IMR-90 (cell line): Measurements from ENCODE around the gene OR4K5. TPM values are rescaled to one million over a fixed set of nuclear protein-coding genes. Genes with fewer than 3 reads are reported as not detected.

ENCODE experiments used
- ATAC-seq: fragments of 200-7000 bp; cut with Tn5 transposase; 2 replicates; pipeline ENCODE4 v1.9.1; 2020; ENCODE audit warnings: low read depth, mild to moderate bottlenecking, moderate library complexity
- BruUV-seq: library from RNA; stranded (reverse); fragments of 400-500 nt; replicated peaks from 2 replicates; lab custom pipeline; 2021; lab: Mats Ljungman, UMichigan
- CTCF ChIA-PET: fragments of 300-600 bp; formaldehyde crosslinking; extraction: SDS; loops from one replicate; lab custom pipeline; 2021; ENCODE audit warnings: antibody characterized with exemption; lab: Yijun Ruan, JAX
- POLR2A ChIA-PET: fragments of 300-600 bp; sonication (Branson Sonifier 250); formaldehyde crosslinking; loops from one replicate; lab custom pipeline; 2022; ENCODE audit warnings: antibody characterized with exemption; ENCODE audit not compliant: unreplicated experiment; lab: Charles Lee
- DNase-seq: peaks from one replicate; pipeline ENCODE4 v3.0.0; 2013
- H2AFZ ChIP-seq: replicated peaks from 2 replicates; pipeline ENCODE3; 2013; ENCODE audit warnings: low read length, mild to moderate bottlenecking; ENCODE audit not compliant: poor library complexity
- H2AK5ac ChIP-seq: 2 replicates; pipeline ENCODE4 v1.6.1; 2013; ENCODE audit warnings: low read depth, low read length, inconsistent platforms
- H2AK9ac ChIP-seq: replicated peaks from 2 replicates; pipeline ENCODE3; 2013; ENCODE audit warnings: mild to moderate bottlenecking, low read depth, low read length, moderate library complexity; ENCODE audit not compliant: poor library complexity
- H2BK120ac ChIP-seq: 2 replicates; pipeline ENCODE4 v1.6.1; 2013; ENCODE audit warnings: low read depth, low read length, inconsistent platforms
- H2BK15ac ChIP-seq: 3 replicates; pipeline ENCODE4 v1.6.1; 2013; ENCODE audit warnings: low read depth, low read length, inconsistent platforms
- H2BK20ac ChIP-seq: 2 replicates; pipeline ENCODE4 v1.6.1; 2013; ENCODE audit warnings: low read depth, mild to moderate bottlenecking, inconsistent platforms, low read length, moderate library complexity
- H2BK5ac ChIP-seq: 2 replicates; pipeline ENCODE4 v1.6.1; 2013; ENCODE audit warnings: mild to moderate bottlenecking, low read depth, low read length, inconsistent platforms; ENCODE audit not compliant: poor library complexity, severe bottlenecking
- H3K14ac ChIP-seq: replicated peaks from 2 replicates; pipeline ENCODE4 v1.6.1; 2013; ENCODE audit warnings: low read depth, low read length, inconsistent platforms
- H3K18ac ChIP-seq: 2 replicates; pipeline ENCODE4 v1.6.1; 2013; ENCODE audit warnings: low read depth, low read length, control low read depth
- H3K23ac ChIP-seq: 2 replicates; pipeline ENCODE4 v1.6.1; 2013; ENCODE audit warnings: low read depth, low read length, inconsistent platforms
- H3K27ac ChIP-seq: 2 replicates; pipeline ENCODE4 v1.5.1; 2013; ENCODE audit warnings: mild to moderate bottlenecking, control low read depth, low read length; ENCODE audit not compliant: insufficient read depth
- H3K27me3 ChIP-seq: 2 replicates; pipeline ENCODE4 v1.6.1; 2013; ENCODE audit warnings: low read length; ENCODE audit not compliant: control insufficient read depth, insufficient read depth
- H3K36me3 ChIP-seq: 2 replicates; pipeline ENCODE4 v1.6.1; 2013; ENCODE audit warnings: low read length, mixed read lengths; ENCODE audit not compliant: control insufficient read depth, insufficient read depth
- H3K4ac ChIP-seq: 2 replicates; pipeline ENCODE4 v1.6.1; 2013; ENCODE audit warnings: low read depth, low read length, inconsistent platforms
- H3K4me1 ChIP-seq: 2 replicates; pipeline ENCODE4 v1.6.1; 2013; ENCODE audit warnings: low read length, mixed read lengths; ENCODE audit not compliant: control insufficient read depth, insufficient read depth
- H3K4me2 ChIP-seq: 2 replicates; pipeline ENCODE4 v1.6.1; 2013; ENCODE audit warnings: low read depth, mild to moderate bottlenecking, control low read depth, low read length, moderate library complexity
- H3K4me3 ChIP-seq: 2 replicates; pipeline ENCODE4 v1.5.1; 2013; ENCODE audit warnings: low read depth, mild to moderate bottlenecking, control low read depth, low read length, moderate library complexity; ENCODE audit not compliant: insufficient read depth
- H3K56ac ChIP-seq: 2 replicates; pipeline ENCODE4 v1.6.1; 2013; ENCODE audit warnings: low read length, inconsistent platforms; ENCODE audit not compliant: insufficient read depth; ENCODE audit errors: extremely low read depth
- H3K79me1 ChIP-seq, 2 experiments: 2 replicates each; pipeline ENCODE4 v1.6.1; 2013; ENCODE audit warnings: low read length in 2 of 2, inconsistent platforms in 1 of 2, low read depth in 1 of 2
- H3K9ac ChIP-seq: 2 replicates; pipeline ENCODE4 v1.6.1; 2013; ENCODE audit warnings: low read depth, low read length, control low read depth
- H3K9me1 ChIP-seq: 2 replicates; pipeline ENCODE4 v1.6.1; 2013; ENCODE audit warnings: low read length, inconsistent platforms; ENCODE audit not compliant: insufficient read depth
- H3K9me3 ChIP-seq: 2 replicates; pipeline ENCODE4 v1.6.1; 2013; ENCODE audit warnings: low read length; ENCODE audit not compliant: control insufficient read depth, insufficient read depth
- H4K20me1 ChIP-seq: 2 replicates; pipeline ENCODE4 v1.6.1; 2013; ENCODE audit warnings: low read length, inconsistent platforms; ENCODE audit not compliant: insufficient read depth
- H4K5ac ChIP-seq: 2 replicates; pipeline ENCODE4 v1.6.1; 2013; ENCODE audit warnings: mild to moderate bottlenecking, low read depth, low read length, control low read depth
- H4K8ac ChIP-seq, 2 experiments: 2 replicates each; pipeline ENCODE4 v1.6.1; 2013; ENCODE audit warnings: low read depth in 2 of 2, low read length in 2 of 2, control low read depth in 1 of 2, inconsistent platforms in 1 of 2
- H4K91ac ChIP-seq: 2 replicates; pipeline ENCODE4 v1.6.1; 2013; ENCODE audit warnings: low read depth, low read length, inconsistent platforms; ENCODE audit not compliant: insufficient read depth
- BHLHE40 ChIP-seq: fragments of 150-350 bp; IDR thresholded peaks from 2 replicates; pipeline ENCODE4 v1.6.1; 2016; ENCODE audit warnings: mild to moderate bottlenecking, low read depth, low read length
- CEBPB ChIP-seq: IDR thresholded peaks from 2 replicates; pipeline ENCODE4 v1.6.1; 2012; ENCODE audit warnings: low read depth, low read length, improper control_type of control experiment
- CHD1 ChIP-seq: IDR thresholded peaks from 2 replicates; pipeline ENCODE4 v1.6.1; 2012; ENCODE audit warnings: low read depth, low read length, improper control_type of control experiment
- FOS ChIP-seq: fragments of 150-350 bp; IDR thresholded peaks from 2 replicates; pipeline ENCODE4 v1.6.1; 2016; ENCODE audit warnings: low read depth, low read length
- MAFK ChIP-seq: IDR thresholded peaks from 2 replicates; pipeline ENCODE4 v1.6.1; 2012; ENCODE audit warnings: low read depth, low read length, improper control_type of control experiment
- MAZ ChIP-seq: IDR thresholded peaks from 2 replicates; pipeline ENCODE4 v1.6.1; 2012; ENCODE audit warnings: low read depth, mild to moderate bottlenecking, low read length, improper control_type of control experiment, moderate library complexity, borderline replicate concordance
- MXI1 ChIP-seq: IDR thresholded peaks from 2 replicates; pipeline ENCODE4 v1.6.1; 2012; ENCODE audit warnings: low read depth, mild to moderate bottlenecking, low read length, moderate library complexity, borderline replicate concordance
- NFE2L2 ChIP-seq: fragments of 150-350 bp; IDR thresholded peaks from 2 replicates; pipeline ENCODE4 v1.6.1; 2016; ENCODE audit warnings: low read depth, mild to moderate bottlenecking, low read length
- POLR2A ChIP-seq: IDR thresholded peaks from 2 replicates; pipeline ENCODE4 v1.6.1; 2012; ENCODE audit warnings: mild to moderate bottlenecking, low read depth, low read length
- RAD21 ChIP-seq: IDR thresholded peaks from 2 replicates; pipeline ENCODE4 v1.6.1; 2012; ENCODE audit warnings: low read length, improper control_type of control experiment
- RCOR1 ChIP-seq: IDR thresholded peaks from 2 replicates; pipeline ENCODE4 v1.6.1; 2012; ENCODE audit warnings: mild to moderate bottlenecking, low read length, improper control_type of control experiment; ENCODE audit not compliant: insufficient replicate concordance
- RFX5 ChIP-seq: IDR thresholded peaks from 2 replicates; pipeline ENCODE4 v1.8.0; 2012; ENCODE audit warnings: low read depth, mild to moderate bottlenecking, low read length, moderate library complexity
- SMC3 ChIP-seq: fragments of 150-350 bp; IDR thresholded peaks from 2 replicates; pipeline ENCODE4 v1.6.1; 2016; ENCODE audit warnings: low read depth, mild to moderate bottlenecking, antibody characterized with exemption, low read length, moderate library complexity
- WGBS, 2 experiments: methylation state at CpG; one replicate each; pipeline versions ENCODE4 v1.1.5 to v1.1.7; 2013; ENCODE audit warnings: missing lambda C conversion rate in 2 of 2; ENCODE audit not compliant: insufficient read length in 1 of 2; ENCODE audit errors: extremely low coverage in 2 of 2; 5-methylcytosine and 5-hydroxymethylcytosine counted together
- dilution Hi-C: fragments of 300-500 bp; cut with HindIII; formaldehyde crosslinking; loops from one replicate; pipeline ENCODE4 v1.14.3; 2018; ENCODE audit warnings: low sequenced_read_pairs; ENCODE audit not compliant: unreplicated experiment
- in situ Hi-C: fragments of 300-500 bp; cut with MboI; formaldehyde crosslinking; loops from 3 replicates; pipeline ENCODE4 v1.14.3; 2019; ENCODE audit warnings: low sequenced_read_pairs, inconsistent platforms, mixed read lengths
- intact Hi-C: fragments of 100-400 bp; cut with micrococcal nuclease; formaldehyde crosslinking; loops from 2 replicates; pipeline ENCODE4 v1.10.0; 2022
- polyA plus RNA-seq, 3 experiments: library from polyadenylated mRNA; depleted of rRNA; stranded (reverse); fragments of >200 nt; gene quantifications; 2 replicates each; pipeline ENCODE4 v1.2.3, GENCODE V29; 2012; ENCODE audit warnings: low replicate concordance in 1 of 3
- total RNA-seq: library from RNA; depleted of rRNA; stranded (reverse); fragments of >200 nt; gene quantifications from 2 replicates; pipeline ENCODE4 v1.2.3, GENCODE V29; 2012
- TF ChIP-seq, protein P1 (sequence below): conservative IDR thresholded peaks from 2 replicates; pipeline ENCODE4 v1.5.1; 2012; ENCODE audit warnings: mild to moderate bottlenecking, low read depth, low read length, improper control_type of control experiment
- TF ChIP-seq, protein P2 (sequence below): fragments of 150-350 bp; IDR thresholded peaks from 2 replicates; pipeline ENCODE4 v1.6.1; 2017; ENCODE audit warnings: mild to moderate bottlenecking, antibody characterized with exemption, low read length, low read depth
- TF ChIP-seq, protein P3 (sequence below): fragments of 150-350 bp; IDR thresholded peaks from 2 replicates; pipeline ENCODE4 v1.6.1; 2016; ENCODE audit warnings: low read depth, mild to moderate bottlenecking, low read length, moderate library complexity, borderline replicate concordance

Gene OR4K5
- total and polyA plus RNA-seq, 2 of the 4 experiments (the other 2 are of a cell fraction): not detected

DNA sequence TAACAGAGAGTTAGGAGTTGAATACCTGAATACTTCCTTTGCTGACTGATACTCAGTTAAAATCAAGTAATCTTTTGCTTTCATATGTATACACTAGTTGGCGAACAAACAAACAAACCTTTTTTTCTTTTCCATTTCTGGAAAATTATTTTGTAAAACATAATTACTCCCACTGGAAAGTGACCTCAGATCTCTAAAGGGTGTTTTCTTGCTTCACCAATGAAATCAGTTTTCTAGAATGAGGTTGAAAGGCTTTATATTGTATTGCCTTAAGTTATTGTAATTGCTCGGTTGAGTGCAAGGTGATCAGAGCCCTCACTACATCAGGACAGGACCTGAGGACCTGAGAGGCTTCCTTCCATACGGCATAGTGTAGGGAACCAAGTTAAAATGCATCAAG, 10.2 kb downstream of the OR4K5 start, which contains the start of gene OR4K1:
TSS of gene OR4K1 (plus strand) at position 301 of the 400 bp plus-strand sequence. CDS start 4,750 bp downstream, outside the sequence.
- H3K4me3 ChIP-seq: no peak within 1 kb of the TSS
- no peak for ATAC-seq
- WGBS, 2 experiments: no CpG with 5 or more reads among the region's 3 CpGs
- no peak within 1 kb of the TSS for H2AK5ac ChIP-seq
- CTCF ChIA-PET: no interaction called here
- H3K56ac ChIP-seq: no peak within 1 kb of the TSS
- POLR2A ChIA-PET: no interaction called here
- dilution Hi-C loops: no loop called here
- no peak within 1 kb of the TSS for H2AK9ac ChIP-seq
- H2BK5ac ChIP-seq: no peak within 1 kb of the TSS
- intact Hi-C loops: no loop called here
- no peak within 1 kb of the TSS for H2BK15ac ChIP-seq
- no TSS peak for BruUV-seq
- H2BK20ac ChIP-seq: no peak within 1 kb of the TSS
- no peak within 1 kb of the TSS for H3K23ac ChIP-seq
- no peak within 1 kb of the TSS for H3K4me2 ChIP-seq
- no peaks in the 10 kb centered on the region for H3K79me1 ChIP-seq
- no peak within 1 kb of the TSS for H3K14ac ChIP-seq
- no peak within 1 kb of the TSS for H2BK120ac ChIP-seq
- DNase-seq: no peak
- peaks cover 21% of the 10 kb centered on the region for H3K9me3 ChIP-seq
- no peaks in the 10 kb centered on the region for H3K9me1 ChIP-seq
- no peak within 1 kb of the TSS for H3K27ac ChIP-seq
- in situ Hi-C loops: no loop called here
- H4K5ac ChIP-seq: no peak within 1 kb of the TSS
- H3K4ac ChIP-seq: no peak within 1 kb of the TSS
- H3K36me3 ChIP-seq: no peaks in the 10 kb centered on the region
- H3K27me3 ChIP-seq: no peaks in the 10 kb centered on the region
- H4K91ac ChIP-seq: no peak within 1 kb of the TSS
- no peaks in the 10 kb centered on the region for H3K4me1 ChIP-seq
- H4K20me1 ChIP-seq: no peaks in the 10 kb centered on the region
- no peak within 1 kb of the TSS for H4K8ac ChIP-seq
- no peak within 1 kb of the TSS for H2AFZ ChIP-seq
- TF ChIP-seq CHD1 (no peak), RCOR1 (no peak), MAZ (no peak), RFX5 (no peak), MAFK (no peak), BHLHE40 (no peak), FOS (no peak), SMC3 (no peak), CEBPB (no peak), NFE2L2 (no peak), MXI1 (no peak), POLR2A (no peak), RAD21 (no peak)
- TF ChIP-seq, protein P1, sequence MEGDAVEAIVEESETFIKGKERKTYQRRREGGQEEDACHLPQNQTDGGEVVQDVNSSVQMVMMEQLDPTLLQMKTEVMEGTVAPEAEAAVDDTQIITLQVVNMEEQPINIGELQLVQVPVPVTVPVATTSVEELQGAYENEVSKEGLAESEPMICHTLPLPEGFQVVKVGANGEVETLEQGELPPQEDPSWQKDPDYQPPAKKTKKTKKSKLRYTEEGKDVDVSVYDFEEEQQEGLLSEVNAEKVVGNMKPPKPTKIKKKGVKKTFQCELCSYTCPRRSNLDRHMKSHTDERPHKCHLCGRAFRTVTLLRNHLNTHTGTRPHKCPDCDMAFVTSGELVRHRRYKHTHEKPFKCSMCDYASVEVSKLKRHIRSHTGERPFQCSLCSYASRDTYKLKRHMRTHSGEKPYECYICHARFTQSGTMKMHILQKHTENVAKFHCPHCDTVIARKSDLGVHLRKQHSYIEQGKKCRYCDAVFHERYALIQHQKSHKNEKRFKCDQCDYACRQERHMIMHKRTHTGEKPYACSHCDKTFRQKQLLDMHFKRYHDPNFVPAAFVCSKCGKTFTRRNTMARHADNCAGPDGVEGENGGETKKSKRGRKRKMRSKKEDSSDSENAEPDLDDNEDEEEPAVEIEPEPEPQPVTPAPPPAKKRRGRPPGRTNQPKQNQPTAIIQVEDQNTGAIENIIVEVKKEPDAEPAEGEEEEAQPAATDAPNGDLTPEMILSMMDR: no peak
- TF ChIP-seq, protein P2, sequence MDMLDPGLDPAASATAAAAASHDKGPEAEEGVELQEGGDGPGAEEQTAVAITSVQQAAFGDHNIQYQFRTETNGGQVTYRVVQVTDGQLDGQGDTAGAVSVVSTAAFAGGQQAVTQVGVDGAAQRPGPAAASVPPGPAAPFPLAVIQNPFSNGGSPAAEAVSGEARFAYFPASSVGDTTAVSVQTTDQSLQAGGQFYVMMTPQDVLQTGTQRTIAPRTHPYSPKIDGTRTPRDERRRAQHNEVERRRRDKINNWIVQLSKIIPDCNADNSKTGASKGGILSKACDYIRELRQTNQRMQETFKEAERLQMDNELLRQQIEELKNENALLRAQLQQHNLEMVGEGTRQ: no peak
- TF ChIP-seq, protein P3, sequence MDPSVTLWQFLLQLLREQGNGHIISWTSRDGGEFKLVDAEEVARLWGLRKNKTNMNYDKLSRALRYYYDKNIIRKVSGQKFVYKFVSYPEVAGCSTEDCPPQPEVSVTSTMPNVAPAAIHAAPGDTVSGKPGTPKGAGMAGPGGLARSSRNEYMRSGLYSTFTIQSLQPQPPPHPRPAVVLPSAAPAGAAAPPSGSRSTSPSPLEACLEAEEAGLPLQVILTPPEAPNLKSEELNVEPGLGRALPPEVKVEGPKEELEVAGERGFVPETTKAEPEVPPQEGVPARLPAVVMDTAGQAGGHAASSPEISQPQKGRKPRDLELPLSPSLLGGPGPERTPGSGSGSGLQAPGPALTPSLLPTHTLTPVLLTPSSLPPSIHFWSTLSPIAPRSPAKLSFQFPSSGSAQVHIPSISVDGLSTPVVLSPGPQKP: no peak
- H3K18ac ChIP-seq: no peak within 1 kb of the TSS
- H3K9ac ChIP-seq: no peak within 1 kb of the TSS
